Measurements from ENCODE around the gene RNF213.

RNF213 gene

GRCh38 chr17:80377798-80378197 is 117.1 kb downstream of the RNF213 start:
- POLR2A ChIA-PET, result interaction anchor here (0.7 kb wide), 1 partner anchor 9 kb away, joined by 3 read pairs; no protein-coding TSS in a partner anchor
- CTCF ChIA-PET, result interaction anchor here (0.6 to 2.3 kb wide), 3 partner anchors 11 to 198 kb away, joined by 4 to 14 read pairs (median 5); no protein-coding TSS in a partner anchor
- Histone ChIP-seq H3K4me1 (ENCODE audit: control insufficient read depth, insufficient read depth, low read length) (no peaks in the 10 kb centered on the region), H3K36me3 (ENCODE audit: control insufficient read depth in 2 of 2, insufficient read depth in 1 of 2, low read length in 2 of 2) (peaks cover 29 to 98% of the 10 kb centered on the region in 2 experiments), H3K27ac (ENCODE audit: extremely low read depth, low read depth, low read length) (no peak overlapping the region), H3K4me3 (ENCODE audit: low read depth, low read length) (no peak overlapping the region), H3K9me3 (ENCODE audit: control insufficient read depth, insufficient read depth, low read depth, low read length) (no peaks in the 10 kb centered on the region)
- TF ChIP-seq SALL2 (tag by site-specific recombination; IDR thresholded peaks at IDR 0.05; ENCODE audit: borderline replicate concordance) (no peak), ZNF174 (tag by site-specific recombination; IDR thresholded peaks at IDR 0.05) (no peak), TCF7L2 (IDR thresholded peaks at IDR 0.05; ENCODE audit: borderline replicate concordance, low read depth, low read length) (no peak), PATZ1 (tag by site-specific recombination; IDR thresholded peaks at IDR 0.05) (no peak), ZBTB44 (tag by site-specific recombination; IDR thresholded peaks at IDR 0.05) (no peak), ZNF585B (tag by site-specific recombination; IDR thresholded peaks at IDR 0.05) (no peak), ZNF785 (tag by site-specific recombination; IDR thresholded peaks at IDR 0.05) (no peak), ZBTB7A (tag by site-specific recombination; IDR thresholded peaks at IDR 0.05; ENCODE audit: low read depth) (no peak), ZNF792 (tag by site-specific recombination; IDR thresholded peaks at IDR 0.05) (no peak), ZNF701 (tag by site-specific recombination; IDR thresholded peaks at IDR 0.05) (no peak), MEIS1 (CRISPR knock-in tag; IDR thresholded peaks at IDR 0.05; ENCODE audit: borderline replicate concordance) (no peak), ZFHX2 (tag by site-specific recombination; conservative IDR thresholded peaks at IDR 0.05) (no peak), ZNF394 (tag by site-specific recombination; IDR thresholded peaks at IDR 0.05; ENCODE audit: borderline replicate concordance) (no peak), ZNF366 (tag by site-specific recombination; conservative IDR thresholded peaks at IDR 0.05) (no peak), ZNF248 (tag by site-specific recombination; IDR thresholded peaks at IDR 0.05) (no peak), YY1 (tag by site-specific recombination; IDR thresholded peaks at IDR 0.05) (no peak)
- TF ChIP-seq, protein P1, sequence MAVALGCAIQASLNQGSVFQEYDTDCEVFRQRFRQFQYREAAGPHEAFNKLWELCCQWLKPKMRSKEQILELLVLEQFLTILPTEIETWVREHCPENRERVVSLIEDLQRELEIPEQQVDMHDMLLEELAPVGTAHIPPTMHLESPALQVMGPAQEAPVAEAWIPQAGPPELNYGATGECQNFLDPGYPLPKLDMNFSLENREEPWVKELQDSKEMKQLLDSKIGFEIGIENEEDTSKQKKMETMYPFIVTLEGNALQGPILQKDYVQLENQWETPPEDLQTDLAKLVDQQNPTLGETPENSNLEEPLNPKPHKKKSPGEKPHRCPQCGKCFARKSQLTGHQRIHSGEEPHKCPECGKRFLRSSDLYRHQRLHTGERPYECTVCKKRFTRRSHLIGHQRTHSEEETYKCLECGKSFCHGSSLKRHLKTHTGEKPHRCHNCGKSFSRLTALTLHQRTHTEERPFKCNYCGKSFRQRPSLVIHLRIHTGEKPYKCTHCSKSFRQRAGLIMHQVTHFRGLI (tag by site-specific recombination; IDR thresholded peaks at IDR 0.05), result no peak

- POLR2A ChIA-PET, result no interaction called here
- no peak for TF ChIP-seq OSR2 (tag by site-specific recombination; IDR thresholded peaks at IDR 0.05)
- Histone ChIP-seq H3K36me3 (ENCODE audit: control insufficient read depth in 2 of 2, insufficient read depth in 1 of 2, low read length in 2 of 2) (peaks cover 23 to 99% of the 10 kb centered on the region in 2 experiments), H3K9me3 (ENCODE audit: control insufficient read depth, insufficient read depth, low read depth, low read length) (no peaks in the 10 kb centered on the region), H3K4me3 (ENCODE audit: low read depth, low read length) (no peak overlapping the region), H3K27ac (ENCODE audit: extremely low read depth, low read depth, low read length) (no peak overlapping the region), H3K4me1 (ENCODE audit: control insufficient read depth, insufficient read depth, low read length) (no peaks in the 10 kb centered on the region)
- CTCF ChIA-PET, result interaction anchor here (0.9 to 1.0 kb wide), 2 partner anchors 14 to 374 kb away, joined by 3 to 4 read pairs; no protein-coding TSS in a partner anchor
These were observed 118.7 kb downstream of the RNF213 start for GRCh38 chr17:80379348-80379747.

Data from HEK293 (cell line).